ENCODE results near the gene KCTD1. TPM values are rescaled to one million over a fixed set of nuclear protein-coding genes. Genes with fewer than 3 reads are reported as not detected.

The KCTD1 gene
- total RNA-seq, 1 donor from 2014 or later: 3.7 TPM

GRCh38 chr18:26489191-26489590 lies 59.2 kb downstream of the KCTD1 start:
- Histone ChIP-seq H3K9me3 (ENCODE audit: control insufficient read depth in 3 of 3, low read length in 3 of 3) (no peaks in the 10 kb centered on the region), H3K27ac (ENCODE audit: low read depth, low read length) (no peak overlapping the region), H3K27me3 (ENCODE audit: control insufficient read depth in 3 of 3, insufficient read depth in 3 of 3, low read length in 3 of 3) (no peaks in the 10 kb centered on the region), H3K36me3 (ENCODE audit: control insufficient read depth in 3 of 3, insufficient read depth in 3 of 3, low read length in 3 of 3) (peaks cover 0 to 4% (median 0%) of the 10 kb centered on the region in 3 donors), H3K4me1 (ENCODE audit: control insufficient read depth in 3 of 3, insufficient read depth in 3 of 3, low read length in 3 of 3) (no peaks in the 10 kb centered on the region), H3K9ac (ENCODE audit: low read depth in 1 of 3, low read length in 3 of 3) (no peak overlapping the region), H3K4me3 (ENCODE audit: low read length in 3 of 3) (no peak overlapping the region)

DNA sequence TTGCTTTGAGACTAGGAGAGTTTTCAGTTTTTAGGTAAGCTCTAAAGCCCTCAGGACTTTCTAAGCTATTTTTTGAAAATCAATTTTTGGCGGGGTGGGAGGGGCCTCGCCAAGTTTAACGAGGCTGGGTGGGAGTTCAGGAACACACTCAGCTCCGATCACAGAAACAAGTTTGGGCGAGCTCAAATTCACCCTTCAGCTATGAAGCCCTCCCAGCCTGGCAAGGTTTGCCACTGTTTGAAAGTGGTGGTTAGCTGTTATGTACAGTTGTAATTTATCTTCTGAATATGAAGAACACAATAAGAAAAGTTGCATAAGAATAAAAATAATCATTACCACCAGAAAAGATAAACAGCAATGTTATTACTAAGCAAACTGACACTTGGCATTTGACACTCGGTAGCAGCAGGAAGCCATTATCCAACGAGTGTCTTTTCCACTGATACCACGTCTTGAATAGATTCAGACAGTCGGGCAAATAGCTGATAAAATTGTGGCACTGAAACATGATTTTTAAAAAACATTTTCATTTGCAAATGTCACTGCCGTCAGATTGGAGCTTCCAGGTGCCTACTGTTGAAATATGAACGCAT lies 59.8 kb downstream of the KCTD1 start:
- Histone ChIP-seq H3K27ac (ENCODE audit: low read depth, low read length) (no peak overlapping the region), H3K36me3 (ENCODE audit: control insufficient read depth in 3 of 3, insufficient read depth in 3 of 3, low read length in 3 of 3) (peaks cover 0 to 4% (median 0%) of the 10 kb centered on the region in 3 donors), H3K27me3 (ENCODE audit: control insufficient read depth in 3 of 3, insufficient read depth in 3 of 3, low read length in 3 of 3) (no peaks in the 10 kb centered on the region), H3K9ac (ENCODE audit: low read depth in 1 of 3, low read length in 3 of 3) (no peak overlapping the region), H3K4me1 (ENCODE audit: control insufficient read depth in 3 of 3, insufficient read depth in 3 of 3, low read length in 3 of 3) (no peaks in the 10 kb centered on the region), H3K9me3 (ENCODE audit: control insufficient read depth in 3 of 3, low read length in 3 of 3) (no peaks in the 10 kb centered on the region), H3K4me3 (ENCODE audit: low read length in 3 of 3) (no peak overlapping the region)

DNA sequence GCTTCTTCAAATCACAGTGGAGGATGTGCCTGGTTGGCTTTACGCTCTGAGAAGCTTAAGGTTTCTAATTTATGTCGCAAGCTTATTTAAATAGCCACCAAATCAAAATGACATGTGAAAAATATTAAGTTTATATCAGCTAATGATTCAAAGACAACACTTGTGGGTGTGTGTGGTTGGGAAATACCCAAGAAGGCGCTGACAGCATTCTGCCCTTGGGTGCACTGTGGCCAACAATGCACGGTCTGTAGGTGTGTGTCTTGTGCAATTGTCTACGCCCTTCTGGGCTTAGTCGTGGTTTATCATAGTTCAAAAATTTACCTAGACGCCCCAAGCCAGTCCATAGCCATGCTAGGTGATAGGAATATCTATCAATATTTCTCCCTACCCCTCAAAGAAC lies 60.9 kb downstream of the KCTD1 start:
- Histone ChIP-seq H3K36me3 (ENCODE audit: control insufficient read depth in 3 of 3, insufficient read depth in 3 of 3, low read length in 3 of 3) (peaks cover 0 to 4% (median 0%) of the 10 kb centered on the region in 3 donors), H3K27ac (ENCODE audit: low read depth, low read length) (no peak overlapping the region), H3K4me3 (ENCODE audit: low read length in 3 of 3) (no peak overlapping the region), H3K9ac (ENCODE audit: low read depth in 1 of 3, low read length in 3 of 3) (no peak overlapping the region), H3K27me3 (ENCODE audit: control insufficient read depth in 3 of 3, insufficient read depth in 3 of 3, low read length in 3 of 3) (no peaks in the 10 kb centered on the region), H3K4me1 (ENCODE audit: control insufficient read depth in 3 of 3, insufficient read depth in 3 of 3, low read length in 3 of 3) (no peaks in the 10 kb centered on the region), H3K9me3 (ENCODE audit: control insufficient read depth in 3 of 3, low read length in 3 of 3) (no peaks in the 10 kb centered on the region)

- no peak overlapping the region for H3K27ac ChIP-seq (ENCODE audit: low read depth, low read length)
- no peaks in the 10 kb centered on the region for H3K4me1 ChIP-seq (ENCODE audit: control insufficient read depth in 3 of 3, insufficient read depth in 3 of 3, low read length in 3 of 3)
- H3K4me3 ChIP-seq (ENCODE audit: low read length in 3 of 3): no peak overlapping the region
- H3K9ac ChIP-seq (ENCODE audit: low read depth in 1 of 3, low read length in 3 of 3): no peak overlapping the region
- no peaks in the 10 kb centered on the region for H3K9me3 ChIP-seq (ENCODE audit: control insufficient read depth in 3 of 3, low read length in 3 of 3)
- no peaks in the 10 kb centered on the region for H3K36me3 ChIP-seq (ENCODE audit: control insufficient read depth in 3 of 3, insufficient read depth in 3 of 3, low read length in 3 of 3)
- no peaks in the 10 kb centered on the region for H3K27me3 ChIP-seq (ENCODE audit: control insufficient read depth in 3 of 3, insufficient read depth in 3 of 3, low read length in 3 of 3)
These were observed 64.7 kb downstream of the KCTD1 start for GRCh38 chr18:26483633-26484032.

DNA sequence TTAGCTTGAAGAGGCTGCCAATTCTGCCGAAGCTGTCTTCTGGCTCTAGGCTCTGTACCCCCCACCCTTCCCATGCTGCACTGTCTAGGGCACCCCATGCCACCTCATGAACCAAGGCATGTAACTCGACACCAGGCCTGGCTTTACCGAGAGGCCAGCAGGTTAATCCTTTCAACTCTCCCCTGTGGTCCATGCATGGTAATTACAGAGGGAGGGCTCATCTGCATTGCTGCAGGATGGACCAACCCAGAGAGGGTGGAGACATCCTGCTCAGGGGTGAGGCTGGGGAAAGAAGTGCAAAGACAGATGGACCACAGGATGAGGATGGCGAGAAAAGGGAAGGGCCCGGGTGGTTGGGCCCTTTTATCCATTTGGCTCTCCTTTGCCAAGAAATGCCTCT lies 65.8 kb downstream of the KCTD1 start:
- Histone ChIP-seq H3K36me3 (ENCODE audit: control insufficient read depth in 3 of 3, insufficient read depth in 3 of 3, low read length in 3 of 3) (no peaks in the 10 kb centered on the region), H3K27ac (ENCODE audit: low read depth, low read length) (no peak overlapping the region), H3K4me3 (ENCODE audit: low read length in 3 of 3) (no peak overlapping the region), H3K9ac (ENCODE audit: low read depth in 1 of 3, low read length in 3 of 3) (no peak overlapping the region), H3K4me1 (ENCODE audit: control insufficient read depth in 3 of 3, insufficient read depth in 3 of 3, low read length in 3 of 3) (no peaks in the 10 kb centered on the region), H3K27me3 (ENCODE audit: control insufficient read depth in 3 of 3, insufficient read depth in 3 of 3, low read length in 3 of 3) (no peaks in the 10 kb centered on the region), H3K9me3 (ENCODE audit: control insufficient read depth in 3 of 3, low read length in 3 of 3) (no peaks in the 10 kb centered on the region)

GRCh38 chr18:26480897-26481795 lies 67.2 kb downstream of the KCTD1 start:
- Histone ChIP-seq H3K27ac (ENCODE audit: low read depth, low read length) (no peak overlapping the region), H3K36me3 (ENCODE audit: control insufficient read depth in 3 of 3, insufficient read depth in 3 of 3, low read length in 3 of 3) (no peaks in the 10 kb centered on the region), H3K9ac (ENCODE audit: low read depth in 1 of 3, low read length in 3 of 3) (no peak overlapping the region), H3K4me3 (ENCODE audit: low read length in 3 of 3) (no peak overlapping the region), H3K4me1 (ENCODE audit: control insufficient read depth in 3 of 3, insufficient read depth in 3 of 3, low read length in 3 of 3) (no peaks in the 10 kb centered on the region), H3K27me3 (ENCODE audit: control insufficient read depth in 3 of 3, insufficient read depth in 3 of 3, low read length in 3 of 3) (no peaks in the 10 kb centered on the region), H3K9me3 (ENCODE audit: control insufficient read depth in 3 of 3, low read length in 3 of 3) (no peaks in the 10 kb centered on the region)

DNA sequence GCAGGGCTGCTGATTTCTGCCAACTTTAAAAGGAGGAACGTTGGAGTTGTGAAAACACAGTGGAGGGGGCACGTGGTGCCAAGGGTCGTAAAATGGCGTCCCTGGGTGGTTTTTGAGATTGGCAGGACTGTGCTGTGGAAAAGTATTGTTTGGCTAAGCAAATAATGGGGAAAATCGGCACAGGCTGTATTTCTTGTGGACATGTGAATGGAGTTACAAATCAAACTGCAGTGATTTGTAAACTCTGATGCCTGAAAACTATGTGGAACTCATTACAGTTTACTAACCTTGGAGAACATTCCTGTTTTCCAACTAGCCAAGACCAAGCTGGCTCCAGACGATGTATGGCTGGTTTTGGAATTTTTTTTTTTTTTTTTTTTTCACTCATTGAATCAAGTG lies 68.7 kb downstream of the KCTD1 start:
- no peaks in the 10 kb centered on the region for H3K4me1 ChIP-seq (ENCODE audit: control insufficient read depth in 3 of 3, insufficient read depth in 3 of 3, low read length in 3 of 3)
- H3K36me3 ChIP-seq (ENCODE audit: control insufficient read depth in 3 of 3, insufficient read depth in 3 of 3, low read length in 3 of 3): peaks cover 0 to 4% (median 0%) of the 10 kb centered on the region in 3 donors
- no peaks in the 10 kb centered on the region for H3K9me3 ChIP-seq (ENCODE audit: control insufficient read depth in 3 of 3, low read length in 3 of 3)
- H3K4me3 ChIP-seq (ENCODE audit: low read length in 3 of 3): no peak overlapping the region
- H3K27ac ChIP-seq (ENCODE audit: low read depth, low read length): no peak overlapping the region
- no peaks in the 10 kb centered on the region for H3K27me3 ChIP-seq (ENCODE audit: control insufficient read depth in 3 of 3, insufficient read depth in 3 of 3, low read length in 3 of 3)
- no peak overlapping the region for H3K9ac ChIP-seq (ENCODE audit: low read depth in 1 of 3, low read length in 3 of 3)

GRCh38 chr18:26479065-26479680 lies 69.2 kb downstream of the KCTD1 start:
- Histone ChIP-seq H3K9me3 (ENCODE audit: control insufficient read depth in 3 of 3, low read length in 3 of 3) (no peaks in the 10 kb centered on the region), H3K36me3 (ENCODE audit: control insufficient read depth in 3 of 3, insufficient read depth in 3 of 3, low read length in 3 of 3) (peaks cover 0 to 4% (median 0%) of the 10 kb centered on the region in 3 donors), H3K27ac (ENCODE audit: low read depth, low read length) (no peak overlapping the region), H3K9ac (ENCODE audit: low read depth in 1 of 3, low read length in 3 of 3) (no peak overlapping the region), H3K4me1 (ENCODE audit: control insufficient read depth in 3 of 3, insufficient read depth in 3 of 3, low read length in 3 of 3) (no peaks in the 10 kb centered on the region), H3K27me3 (ENCODE audit: control insufficient read depth in 3 of 3, insufficient read depth in 3 of 3, low read length in 3 of 3) (no peaks in the 10 kb centered on the region), H3K4me3 (ENCODE audit: low read length in 3 of 3) (no peak overlapping the region)

DNA sequence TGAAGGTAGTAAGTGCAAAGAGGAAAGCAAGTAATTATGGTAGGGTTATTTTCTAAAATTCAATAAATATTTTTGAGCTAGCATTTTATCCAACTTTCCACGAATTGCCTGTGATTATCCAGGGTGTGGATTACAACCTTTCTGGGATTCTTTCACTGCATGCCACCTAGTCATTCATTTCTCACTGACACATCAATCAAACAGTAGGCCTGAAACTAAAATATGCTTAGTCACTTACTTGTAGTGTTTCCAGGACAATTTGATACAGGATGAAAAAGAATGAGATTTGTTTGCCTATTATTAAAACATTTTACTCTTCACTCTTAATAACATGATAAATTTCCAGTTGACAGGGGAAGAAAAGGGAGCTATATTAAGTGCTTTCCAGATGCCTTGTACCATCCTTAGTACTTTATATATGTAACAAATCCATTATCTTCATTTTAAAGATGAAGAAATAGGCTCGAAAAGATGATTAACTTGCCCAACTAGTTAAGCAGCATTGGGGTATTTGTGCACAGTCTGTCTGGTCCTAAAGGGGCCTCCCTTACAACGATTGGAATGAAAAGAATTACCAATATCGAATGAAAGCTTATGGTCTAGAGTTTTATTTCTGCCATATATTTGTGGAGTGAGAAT lies 70.4 kb downstream of the KCTD1 start:
- Histone ChIP-seq H3K27ac (ENCODE audit: low read depth, low read length) (no peak overlapping the region), H3K36me3 (ENCODE audit: control insufficient read depth in 3 of 3, insufficient read depth in 3 of 3, low read length in 3 of 3) (peaks cover 0 to 4% (median 0%) of the 10 kb centered on the region in 3 donors), H3K9ac (ENCODE audit: low read depth in 1 of 3, low read length in 3 of 3) (no peak overlapping the region), H3K4me1 (ENCODE audit: control insufficient read depth in 3 of 3, insufficient read depth in 3 of 3, low read length in 3 of 3) (no peaks in the 10 kb centered on the region), H3K4me3 (ENCODE audit: low read length in 3 of 3) (no peak overlapping the region), H3K27me3 (ENCODE audit: control insufficient read depth in 3 of 3, insufficient read depth in 3 of 3, low read length in 3 of 3) (no peaks in the 10 kb centered on the region), H3K9me3 (ENCODE audit: control insufficient read depth in 3 of 3, low read length in 3 of 3) (no peaks in the 10 kb centered on the region)

All from skeletal muscle tissue (tissue), 4 donors.